GM20431 (cell line): ENCODE results near the gene BABAM1.

Experiments
- in situ Hi-C: fragments of 300-500 bp; cut with MseI, MboI; formaldehyde crosslinking; loops from one replicate; pipeline ENCODE4 v1.15.0; 2020; ENCODE audit warnings: low sequenced_read_pairs; ENCODE audit not compliant: unreplicated experiment

The BABAM1 gene

DNA sequence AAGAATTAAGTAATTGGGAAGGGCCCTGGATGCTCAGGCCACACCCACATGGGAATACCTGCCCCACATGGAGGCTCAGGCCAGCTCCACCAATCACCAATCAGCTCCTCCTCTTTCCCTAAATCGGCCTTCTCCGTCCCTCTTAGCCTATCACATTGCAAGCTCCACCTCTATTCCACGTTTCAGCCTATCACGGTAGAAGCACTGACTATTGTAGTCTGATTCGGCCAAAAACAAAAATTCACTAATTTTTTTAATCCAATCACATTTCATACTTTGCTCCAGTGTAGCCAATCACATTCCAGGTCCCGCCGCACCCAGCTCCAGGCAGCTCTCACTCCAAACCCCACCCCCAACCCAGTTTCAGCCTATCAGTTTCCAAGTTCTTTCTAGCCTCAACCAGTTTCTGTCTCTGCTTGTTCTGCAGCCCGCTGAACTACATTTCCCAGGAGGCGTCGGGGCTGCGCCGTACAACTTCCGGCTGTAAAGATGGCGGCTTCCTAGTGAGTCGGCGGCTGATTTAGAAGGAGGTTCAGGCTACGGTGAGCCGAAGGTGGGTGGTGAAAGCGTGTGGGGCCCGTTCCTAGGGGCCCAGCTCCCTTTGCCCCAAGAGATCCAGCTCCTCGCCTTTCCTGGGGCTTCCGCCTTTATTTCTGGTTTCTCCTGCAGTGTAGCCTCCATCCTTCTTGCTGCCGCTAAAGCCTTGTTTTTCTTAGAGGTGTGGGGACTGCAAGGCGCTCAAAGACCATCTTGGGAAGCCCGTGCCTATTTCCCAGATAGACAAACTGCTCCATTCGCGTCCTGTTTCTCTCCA lies at the start of gene BABAM1:
BABAM1 (plus strand) TSS at position 469 of the 814 bp plus-strand sequence. CDS start 1,364 bp downstream, outside the sequence.
- in situ Hi-C loops, result no loop called here

DNA sequence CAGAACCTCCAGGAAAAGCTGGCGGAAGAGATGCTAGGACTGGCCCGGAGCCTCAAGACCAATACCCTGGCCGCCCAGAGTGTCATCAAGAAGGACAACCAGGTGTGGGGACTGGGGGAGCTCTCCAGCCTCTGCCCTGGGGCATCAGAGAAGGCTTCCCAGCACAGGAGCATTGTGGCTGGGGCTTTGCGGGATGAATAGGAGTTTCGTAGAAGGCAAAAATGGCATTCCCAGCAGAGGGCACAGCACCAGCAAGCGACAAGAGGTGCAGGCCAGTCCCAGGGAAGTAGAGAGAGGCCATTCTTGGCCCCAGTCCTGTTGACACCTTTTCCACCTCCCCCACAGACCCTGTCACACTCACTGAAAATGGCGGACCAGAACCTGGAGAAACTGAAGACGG lies 48.0 kb upstream of the BABAM1 start:
- in situ Hi-C loops, result no loop called here

- in situ Hi-C loops, result no loop called here
Measured at GRCh38 chr19:17220207-17220758, 47.0 kb upstream of the BABAM1 start.

DNA sequence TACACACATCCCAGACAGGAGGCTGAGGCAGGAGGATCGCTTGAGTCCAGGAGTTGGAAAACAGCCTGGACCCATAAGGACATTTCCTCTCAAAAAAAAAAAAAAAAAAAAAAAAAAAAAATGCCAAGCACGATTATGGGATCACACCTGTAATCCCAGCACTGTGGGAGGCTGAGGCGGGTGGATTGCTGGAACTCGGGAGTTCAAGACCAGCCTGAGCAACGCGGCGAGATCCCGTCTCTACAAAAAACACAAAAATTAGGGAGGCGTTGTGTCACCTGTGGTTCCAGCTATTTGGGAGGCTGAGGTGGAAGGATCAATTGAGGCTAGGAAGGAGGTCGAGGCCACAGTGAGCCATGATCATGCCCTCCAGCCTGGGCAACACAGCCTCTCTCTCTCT lies 42.2 kb upstream of the BABAM1 start:
- in situ Hi-C loops, result no loop called here

DNA sequence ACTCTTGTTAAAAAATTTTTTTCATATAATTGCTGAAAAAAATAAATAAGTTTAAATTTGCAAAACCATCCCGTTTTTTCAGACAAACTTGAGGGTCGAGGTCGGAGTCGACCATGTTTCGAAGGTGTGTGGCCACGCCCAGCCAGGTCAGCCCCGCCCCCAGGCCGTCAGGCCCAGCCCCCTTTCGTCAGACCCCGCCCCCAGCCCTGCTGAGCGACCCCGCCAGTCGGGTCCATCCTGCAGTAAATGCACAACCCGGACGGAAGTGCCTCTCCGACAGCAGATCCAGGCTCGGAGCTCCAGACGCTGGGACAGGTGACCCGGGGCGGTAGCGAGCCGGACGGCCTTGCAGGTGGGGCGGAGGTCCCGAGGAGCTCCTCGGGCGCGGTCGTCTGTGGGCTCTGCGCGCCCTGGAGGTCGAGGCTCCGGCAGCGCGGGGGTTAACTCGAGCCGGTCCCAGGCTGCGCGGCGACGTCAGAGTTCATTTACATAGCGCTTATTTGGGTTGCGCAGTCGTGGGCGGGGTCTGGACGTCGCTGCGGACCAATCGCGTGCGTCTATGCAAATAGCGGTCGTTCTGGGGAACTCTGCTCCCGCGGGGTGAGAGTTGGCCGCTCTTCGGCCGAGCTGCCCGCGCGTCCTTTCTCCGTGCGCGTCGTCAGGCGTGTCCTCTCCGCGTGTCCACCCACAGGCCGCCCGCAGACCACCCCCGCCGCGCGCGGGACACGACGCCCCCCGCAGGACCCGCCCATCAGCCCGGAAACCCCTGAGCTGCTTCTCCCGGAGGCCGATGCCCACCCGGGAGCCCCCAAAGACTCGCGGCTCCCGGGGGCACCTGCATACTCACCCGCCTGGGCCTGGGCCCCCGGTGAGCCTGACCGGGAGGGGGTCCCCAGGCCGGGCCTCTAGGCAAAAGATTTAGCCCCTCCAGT lies 41.0 kb upstream of the BABAM1 start, which contains the start of gene OCEL1:
OCEL1 (plus strand) TSS at position 225 of the 932 bp plus-strand sequence; CDS start at position 247, 22 bp downstream.
- in situ Hi-C loops, result no loop called here

DNA sequence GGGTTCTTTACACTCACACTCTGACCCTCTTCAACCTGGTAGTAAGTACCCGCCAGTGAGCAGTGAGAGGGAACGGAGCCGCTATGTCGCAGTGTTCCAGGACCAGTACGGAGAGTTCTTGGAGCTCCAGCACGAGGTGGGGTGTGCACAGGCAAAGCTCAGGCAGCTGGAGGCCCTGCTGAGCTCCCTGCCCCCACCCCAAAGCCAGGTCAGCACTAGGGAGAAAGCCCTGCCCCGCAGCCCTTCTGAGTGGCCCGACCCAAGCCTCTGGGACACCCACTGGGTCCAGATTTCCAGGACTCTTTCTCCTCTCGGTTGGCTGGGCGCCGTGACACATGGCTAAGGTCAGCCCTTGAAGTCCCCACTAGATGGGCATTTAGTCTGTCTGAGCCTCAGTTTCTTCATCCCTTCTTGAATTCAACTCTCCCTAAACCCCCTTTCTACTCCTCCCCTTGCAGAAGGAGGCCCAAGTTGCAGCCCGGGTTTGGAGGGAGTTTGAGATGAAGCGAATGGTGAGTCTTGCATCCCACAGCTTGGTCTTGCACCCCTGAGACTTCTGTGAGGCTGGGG lies 39.4 kb upstream of the BABAM1 start:
- in situ Hi-C loops, result no loop called here

DNA sequence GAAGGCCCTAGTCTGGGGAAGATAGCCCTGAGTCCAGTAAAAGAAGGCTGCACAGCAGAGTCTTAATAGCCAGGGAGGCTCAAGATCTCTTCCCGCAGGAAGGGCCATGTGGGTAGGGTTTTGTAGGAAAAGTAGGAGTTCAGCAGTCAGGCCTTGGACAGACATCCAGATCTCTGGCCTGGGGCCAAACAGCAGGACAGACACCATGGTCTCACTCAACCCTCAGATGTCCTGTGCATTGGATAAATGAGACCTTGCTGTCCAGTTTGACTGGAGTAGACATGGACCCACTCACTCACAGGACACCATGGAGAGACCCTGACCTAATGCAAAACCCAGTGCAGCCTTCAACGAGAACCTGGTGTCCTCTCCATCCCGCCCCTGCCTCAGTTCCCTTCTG lies 37.4 kb upstream of the BABAM1 start:
- in situ Hi-C loops, result no loop called here

DNA sequence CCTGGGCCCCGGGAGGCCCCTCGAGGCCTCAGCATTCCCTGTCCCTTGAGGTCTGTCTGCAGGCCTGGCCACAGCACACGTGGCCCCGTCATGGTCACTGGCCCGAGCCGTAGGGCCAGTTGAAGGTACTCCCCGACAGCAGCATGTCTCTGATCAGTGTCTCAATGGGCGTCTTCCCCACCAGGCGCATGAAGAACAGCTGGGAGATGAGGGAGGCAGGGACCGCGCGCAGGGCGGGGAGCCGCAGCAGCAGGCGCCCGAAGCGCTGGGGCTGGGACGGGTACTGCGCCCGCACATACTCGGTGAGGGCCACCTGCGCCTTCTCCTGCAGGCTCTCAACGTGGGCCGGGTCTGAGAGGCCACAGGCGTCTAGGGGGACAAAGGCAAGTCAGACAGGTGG lies 35.0 kb upstream of the BABAM1 start:
- in situ Hi-C loops, result no loop called here

GRCh38 chr19:17234911-17235299 lies 32.3 kb upstream of the BABAM1 start:
- in situ Hi-C loops, result no loop called here

- in situ Hi-C loops, result no loop called here
Measured at GRCh38 chr19:17235300-17235970, 31.8 kb upstream of the BABAM1 start.

- in situ Hi-C loops, result no loop called here
Measured at GRCh38 chr19:17235971-17236777, 31.1 kb upstream of the BABAM1 start.

DNA sequence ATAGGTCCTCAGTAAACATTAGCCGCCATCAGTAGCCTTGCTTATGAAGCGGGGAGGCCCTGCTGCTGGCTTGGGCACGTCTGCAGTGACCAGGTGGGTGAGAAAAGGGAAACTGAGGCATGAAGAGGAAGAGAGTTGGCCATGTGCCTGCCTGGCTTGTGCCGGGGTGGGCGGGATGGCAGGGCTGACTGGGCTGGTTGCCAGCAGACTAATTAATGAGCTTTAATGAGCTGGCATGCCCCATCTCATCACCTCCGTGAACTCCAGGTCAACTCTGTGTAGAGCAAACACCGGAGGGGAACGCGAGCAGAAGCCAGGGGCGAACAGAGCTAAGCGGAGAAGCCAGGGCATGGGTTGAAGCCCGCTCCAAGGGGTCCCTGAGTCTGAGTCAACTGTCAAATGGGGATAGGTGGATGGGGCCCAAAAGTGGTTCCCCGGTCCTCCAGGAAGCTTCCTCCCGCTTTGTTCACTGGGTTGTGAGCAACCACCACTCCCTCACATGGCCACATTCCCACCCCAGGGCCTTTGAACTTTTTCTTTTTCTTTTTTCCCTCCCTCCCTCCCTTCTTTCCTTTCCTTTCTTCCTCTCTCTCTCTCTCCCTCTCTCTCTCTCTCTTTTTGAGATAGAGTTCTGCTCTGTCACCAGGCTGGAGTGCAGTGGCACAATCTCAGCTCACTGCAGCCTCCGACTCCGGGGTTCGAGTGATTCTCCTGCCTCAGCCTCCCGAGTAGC lies 30.3 kb upstream of the BABAM1 start:
- in situ Hi-C loops, result no loop called here

GRCh38 chr19:17237747-17238706 lies 29.2 kb upstream of the BABAM1 start:
- in situ Hi-C loops, result no loop called here

GRCh38 chr19:17240062-17240752 lies 27.0 kb upstream of the BABAM1 start:
- in situ Hi-C loops, result no loop called here

DNA sequence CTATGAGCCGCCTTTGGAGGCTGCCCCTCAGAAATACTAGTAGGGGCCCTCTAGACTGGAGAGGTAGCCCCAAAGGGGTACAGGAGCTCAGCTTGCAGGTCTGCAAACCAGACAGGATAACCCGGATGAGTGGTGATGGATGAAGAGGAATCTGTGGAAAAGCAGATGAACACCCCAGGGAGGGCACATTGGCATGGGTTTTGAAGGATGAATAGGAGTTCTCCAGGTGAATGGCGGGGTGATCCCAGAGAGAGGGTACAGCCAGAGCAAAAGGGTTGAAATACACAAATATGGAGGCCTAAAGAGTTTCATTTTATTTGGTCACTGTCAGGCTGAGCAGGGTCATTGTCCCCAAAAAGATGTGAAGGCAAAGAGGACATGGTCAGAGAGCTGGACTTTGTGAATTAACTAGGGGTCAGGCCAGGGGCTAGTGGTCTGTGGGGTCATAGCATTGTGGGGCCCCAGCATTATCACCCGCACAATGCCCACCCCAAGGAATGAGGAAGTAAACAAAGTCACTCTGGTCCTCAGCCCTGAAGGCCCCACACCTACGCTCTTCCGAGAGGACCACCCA lies 26.3 kb upstream of the BABAM1 start:
- in situ Hi-C loops, result no loop called here

DNA sequence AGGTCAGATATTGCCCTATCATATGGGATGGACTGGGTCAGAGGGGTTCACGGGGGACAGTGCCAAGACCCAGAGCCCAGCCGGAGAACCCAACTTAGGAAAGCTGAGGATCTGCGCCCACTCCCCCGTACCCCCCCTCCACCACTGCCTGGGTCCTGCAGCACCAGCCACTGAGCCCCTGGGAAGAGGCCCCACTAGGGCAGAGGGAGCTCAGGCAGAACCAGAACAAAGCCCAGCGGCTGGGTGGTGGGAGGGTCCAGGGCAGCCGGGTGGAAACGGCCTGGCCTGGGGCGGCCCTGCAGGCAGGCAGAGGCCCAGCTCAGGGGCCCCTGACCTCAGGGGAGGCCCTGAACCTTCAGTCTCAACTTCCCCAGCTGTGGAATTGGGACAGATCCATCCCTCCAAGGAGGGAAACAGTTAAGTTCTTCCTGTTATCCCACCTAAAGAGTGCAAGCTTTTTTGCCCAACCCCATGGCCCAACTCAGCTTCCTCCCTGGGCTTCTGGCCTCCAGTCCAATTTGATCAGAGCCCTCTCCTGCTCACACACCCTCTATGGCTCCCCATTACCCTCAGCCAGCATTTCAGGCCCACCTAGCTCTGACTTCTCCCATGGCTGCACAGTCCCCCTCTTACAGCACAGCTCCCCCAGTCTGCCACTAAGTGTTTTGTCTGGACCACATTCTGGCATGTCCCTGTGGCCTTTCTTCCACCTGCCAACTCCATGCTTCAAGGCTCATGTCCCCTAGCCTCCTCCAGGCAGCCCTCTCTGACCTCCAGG lies 24.6 kb upstream of the BABAM1 start:
- in situ Hi-C loops, result no loop called here
